Rectal smooth muscle tissue (tissue), 1 donor: ENCODE results near the gene ZNF660.
"Not testable (repeated sequence)": the region's sequence is repeated elsewhere in the genome, so short reads cannot be mapped to it uniquely, and the experiment has no call there.

Source experiments
- H3K27ac ChIP-seq: one replicate; pipeline ENCODE4 v1.7.0; 2013; ENCODE audit warnings: low read depth, low read length, inconsistent platforms
- H3K27me3 ChIP-seq: one replicate; pipeline ENCODE4 v1.7.0; 2013; ENCODE audit warnings: low read length; ENCODE audit not compliant: control insufficient read depth, insufficient read depth
- H3K36me3 ChIP-seq: one replicate; pipeline ENCODE4 v1.7.0; 2013; ENCODE audit warnings: low read length; ENCODE audit not compliant: control insufficient read depth, insufficient read depth
- H3K4me1 ChIP-seq: one replicate; pipeline ENCODE4 v1.7.0; 2013; ENCODE audit warnings: low read length; ENCODE audit not compliant: control insufficient read depth, insufficient read depth
- H3K4me3 ChIP-seq: one replicate; pipeline ENCODE4 v1.7.0; 2013; ENCODE audit warnings: low read length
- H3K9ac ChIP-seq: one replicate; pipeline ENCODE4 v1.7.0; 2013; ENCODE audit warnings: low read length

Gene ZNF660

GRCh38 chr3:44584646-44585501 lies at the start of gene ZNF660:
Gene ZNF660, plus strand, starts transcription at chr3:44584964. Its CDS starts 9,230 bp downstream, at chr3:44594194.
- Histone ChIP-seq H3K4me1 (no peaks in the 10 kb centered on the region), H3K27ac (peak within 1 kb of the TSS; percentile 68), H3K27me3 (no peaks in the 10 kb centered on the region), H3K9ac (peak within 1 kb of the TSS; percentile 49), H3K36me3 (no peaks in the 10 kb centered on the region), H3K4me3 (peak within 1 kb of the TSS; percentile 79)

GRCh38 chr3:44535364-44535763 lies 49.4 kb upstream of the ZNF660 start:
- H3K27ac ChIP-seq: no peak overlapping the region
- peaks cover 2% of the 10 kb centered on the region for H3K27me3 ChIP-seq
- H3K4me1 ChIP-seq: no peaks in the 10 kb centered on the region
- no peak overlapping the region for H3K9ac ChIP-seq
- no peak overlapping the region for H3K4me3 ChIP-seq
- H3K36me3 ChIP-seq: no peaks in the 10 kb centered on the region

GRCh38 chr3:44544811-44545210 lies 40.0 kb upstream of the ZNF660 start:
- H3K4me3 ChIP-seq, H3K27me3 ChIP-seq, H3K9ac ChIP-seq, H3K36me3 ChIP-seq, H3K4me1 ChIP-seq, H3K27ac ChIP-seq: not testable (repeated sequence)

GRCh38 chr3:44554626-44555592 lies 29.9 kb upstream of the ZNF660 start, which contains the start of gene ZKSCAN7:
Gene ZKSCAN7, plus strand, starts transcription at chr3:44555193. Its CDS starts 1,855 bp downstream, at chr3:44557048.
- H3K4me1 ChIP-seq: peaks cover 6% of the 10 kb centered on the region
- H3K4me3 ChIP-seq: peak within 1 kb of the TSS; percentile 88
- peak within 1 kb of the TSS; percentile 49 for H3K27ac ChIP-seq
- H3K9ac ChIP-seq: peak within 1 kb of the TSS; percentile 38
- H3K27me3 ChIP-seq: no peaks in the 10 kb centered on the region
- no peaks in the 10 kb centered on the region for H3K36me3 ChIP-seq

- no peaks in the 10 kb centered on the region for H3K27me3 ChIP-seq
- H3K36me3 ChIP-seq: no peaks in the 10 kb centered on the region
- H3K4me1 ChIP-seq: peaks cover 6% of the 10 kb centered on the region
- H3K9ac ChIP-seq: peak overlapping the region; percentile 38
- peak overlapping the region; percentile 88 for H3K4me3 ChIP-seq
- no peak overlapping the region for H3K27ac ChIP-seq
Observed at GRCh38 chr3:44555723-44556122, 29.0 kb upstream of the ZNF660 start.

GRCh38 chr3:44557074-44557473 lies 27.7 kb upstream of the ZNF660 start:
- no peaks in the 10 kb centered on the region for H3K36me3 ChIP-seq
- H3K4me3 ChIP-seq: no peak overlapping the region
- peaks cover 6% of the 10 kb centered on the region for H3K4me1 ChIP-seq
- no peaks in the 10 kb centered on the region for H3K27me3 ChIP-seq
- no peak overlapping the region for H3K9ac ChIP-seq
- H3K27ac ChIP-seq: no peak overlapping the region

- no peak overlapping the region for H3K9ac ChIP-seq
- peaks cover 8% of the 10 kb centered on the region for H3K36me3 ChIP-seq
- H3K4me1 ChIP-seq: peaks cover under 1% of the 10 kb centered on the region
- H3K4me3 ChIP-seq: no peak overlapping the region
- no peaks in the 10 kb centered on the region for H3K27me3 ChIP-seq
- H3K27ac ChIP-seq: no peak overlapping the region
Observed at GRCh38 chr3:44561076-44561475, 23.7 kb upstream of the ZNF660 start.

GRCh38 chr3:44562147-44562546 lies 22.6 kb upstream of the ZNF660 start:
- Histone ChIP-seq H3K36me3 (peaks cover 9% of the 10 kb centered on the region), H3K9ac (no peak overlapping the region), H3K4me1 (no peaks in the 10 kb centered on the region), H3K27ac (no peak overlapping the region), H3K27me3 (no peaks in the 10 kb centered on the region), H3K4me3 (no peak overlapping the region)

- Histone ChIP-seq H3K36me3 (peaks cover 22% of the 10 kb centered on the region), H3K27me3 (no peaks in the 10 kb centered on the region), H3K4me1 (no peaks in the 10 kb centered on the region), H3K27ac (no peak overlapping the region), H3K4me3 (no peak overlapping the region), H3K9ac (no peak overlapping the region)
Observed at GRCh38 chr3:44568561-44568960, 16.2 kb upstream of the ZNF660 start.

GRCh38 chr3:44571024-44571423 lies 13.7 kb upstream of the ZNF660 start:
- H3K36me3 ChIP-seq: peaks cover 15% of the 10 kb centered on the region
- no peaks in the 10 kb centered on the region for H3K27me3 ChIP-seq
- H3K27ac ChIP-seq: no peak overlapping the region
- no peaks in the 10 kb centered on the region for H3K4me1 ChIP-seq
- H3K4me3 ChIP-seq: no peak overlapping the region
- no peak overlapping the region for H3K9ac ChIP-seq

GRCh38 chr3:44576613-44577012 lies 8.2 kb upstream of the ZNF660 start:
- Histone ChIP-seq H3K36me3 (no peaks in the 10 kb centered on the region), H3K4me1 (no peaks in the 10 kb centered on the region), H3K27me3 (no peaks in the 10 kb centered on the region), H3K4me3 (no peak overlapping the region), H3K9ac (no peak overlapping the region), H3K27ac (no peak overlapping the region)

- H3K36me3 ChIP-seq, H3K27ac ChIP-seq, H3K4me3 ChIP-seq, H3K9ac ChIP-seq, H3K4me1 ChIP-seq, H3K27me3 ChIP-seq: not testable (repeated sequence)
Observed at GRCh38 chr3:44577354-44577952, 7.3 kb upstream of the ZNF660 start.
